GM13976 (cell line): Measurements from ENCODE around the gene CDHR1.
"Not testable (repeated sequence)": the region's sequence is repeated elsewhere in the genome, so short reads cannot be mapped to it uniquely, and the experiment has no call there.

Experiments used
- DNase-seq: peaks from one replicate; pipeline ENCODE4 v3.0.0; 2012; ENCODE audit warnings: low spot score
- in situ Hi-C: fragments of 300-500 bp; cut with MboI; formaldehyde crosslinking; loops from one replicate; pipeline ENCODE4 v1.12.0; 2022; ENCODE audit warnings: low sequenced_read_pairs, mixed read lengths, inconsistent platforms; ENCODE audit not compliant: unreplicated experiment
- TF ChIP-seq, protein P1 (sequence below): IDR thresholded peaks from 2 replicates; pipeline ENCODE4 v1.5.1; 2012; ENCODE audit warnings: borderline replicate concordance, mild to moderate bottlenecking; ENCODE audit not compliant: insufficient read depth; ENCODE audit errors: extremely low read depth, missing control alignments, control extremely low read depth

CDHR1 gene

DNA sequence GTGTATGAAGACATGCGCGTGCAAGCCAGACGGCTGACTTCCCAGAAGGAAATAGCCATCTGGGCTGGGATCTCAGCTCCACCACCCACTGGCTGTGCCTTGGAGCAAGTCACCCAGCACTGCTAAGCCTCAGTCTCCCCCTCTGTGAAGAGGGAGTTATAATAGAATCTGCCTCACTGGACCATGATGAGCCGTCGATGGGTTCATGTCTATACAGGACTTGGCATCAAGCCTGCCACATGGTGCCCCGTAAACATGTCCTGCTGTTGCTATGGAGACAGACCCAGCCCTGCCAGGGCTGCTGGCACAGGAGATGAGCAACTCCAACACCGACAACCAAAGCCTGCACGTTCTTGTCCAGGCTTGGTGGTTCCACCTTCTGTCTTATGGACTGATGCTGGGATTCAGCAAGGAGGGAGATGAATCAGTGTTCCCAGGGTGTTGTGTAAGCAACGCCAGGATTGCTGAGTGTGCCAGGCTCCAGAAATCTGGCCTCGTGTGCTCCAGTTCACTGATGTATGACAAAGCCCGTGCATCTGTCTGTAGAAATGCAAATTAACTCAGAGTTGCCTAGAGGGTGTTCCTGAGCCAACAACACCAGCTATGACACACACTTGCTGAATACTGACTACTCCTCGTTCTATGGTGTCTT lies 15.2 kb upstream of the CDHR1 start:
- DNase-seq: peak; percentile 66
- in situ Hi-C loops: no loop called here
- TF ChIP-seq, protein P1, sequence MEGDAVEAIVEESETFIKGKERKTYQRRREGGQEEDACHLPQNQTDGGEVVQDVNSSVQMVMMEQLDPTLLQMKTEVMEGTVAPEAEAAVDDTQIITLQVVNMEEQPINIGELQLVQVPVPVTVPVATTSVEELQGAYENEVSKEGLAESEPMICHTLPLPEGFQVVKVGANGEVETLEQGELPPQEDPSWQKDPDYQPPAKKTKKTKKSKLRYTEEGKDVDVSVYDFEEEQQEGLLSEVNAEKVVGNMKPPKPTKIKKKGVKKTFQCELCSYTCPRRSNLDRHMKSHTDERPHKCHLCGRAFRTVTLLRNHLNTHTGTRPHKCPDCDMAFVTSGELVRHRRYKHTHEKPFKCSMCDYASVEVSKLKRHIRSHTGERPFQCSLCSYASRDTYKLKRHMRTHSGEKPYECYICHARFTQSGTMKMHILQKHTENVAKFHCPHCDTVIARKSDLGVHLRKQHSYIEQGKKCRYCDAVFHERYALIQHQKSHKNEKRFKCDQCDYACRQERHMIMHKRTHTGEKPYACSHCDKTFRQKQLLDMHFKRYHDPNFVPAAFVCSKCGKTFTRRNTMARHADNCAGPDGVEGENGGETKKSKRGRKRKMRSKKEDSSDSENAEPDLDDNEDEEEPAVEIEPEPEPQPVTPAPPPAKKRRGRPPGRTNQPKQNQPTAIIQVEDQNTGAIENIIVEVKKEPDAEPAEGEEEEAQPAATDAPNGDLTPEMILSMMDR: no peak

DNA sequence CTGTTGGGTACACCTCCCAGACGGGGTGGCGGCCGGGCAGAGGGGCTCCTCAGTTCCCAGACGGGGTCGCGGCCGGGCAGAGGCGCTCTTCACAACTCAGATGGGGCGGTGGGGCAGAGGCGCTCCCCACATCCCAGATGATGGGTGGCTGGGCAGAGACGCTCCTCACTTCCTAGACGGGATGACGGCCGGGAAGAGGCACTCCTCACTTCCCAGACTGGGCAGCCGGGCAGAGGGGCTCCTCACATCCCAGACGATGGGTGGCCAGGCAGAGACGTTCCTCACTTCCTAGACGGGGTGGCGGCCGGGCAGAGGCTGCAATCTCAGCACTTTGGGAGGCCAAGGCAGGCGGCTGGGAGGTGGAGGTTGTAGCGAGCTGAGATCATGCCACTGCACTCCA lies 14.0 kb upstream of the CDHR1 start:
- DNase-seq, in situ Hi-C loops: not testable (repeated sequence)

DNA sequence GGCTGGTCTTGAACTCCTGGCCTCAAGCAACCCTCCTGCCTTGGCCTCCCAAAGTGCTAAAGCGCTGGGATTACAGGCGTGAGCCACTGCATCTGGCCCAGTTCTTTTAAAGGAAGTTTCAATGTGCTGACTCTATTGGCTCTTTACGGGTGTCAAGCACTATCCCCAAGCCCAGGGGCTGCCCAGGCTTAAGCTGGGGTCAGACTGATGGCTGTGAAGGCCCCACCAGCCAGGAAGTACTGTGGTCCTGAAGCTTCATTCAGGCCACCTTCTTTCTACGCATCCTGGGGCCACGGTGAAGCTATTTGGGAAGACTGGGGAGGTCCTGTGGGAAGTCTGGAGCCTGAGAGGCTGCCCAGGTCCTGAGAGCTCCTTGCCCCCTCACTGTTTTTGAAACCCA lies 12.7 kb upstream of the CDHR1 start:
- DNase-seq: no peak
- in situ Hi-C loops: no loop called here
- TF ChIP-seq, protein P1: no peak

DNA sequence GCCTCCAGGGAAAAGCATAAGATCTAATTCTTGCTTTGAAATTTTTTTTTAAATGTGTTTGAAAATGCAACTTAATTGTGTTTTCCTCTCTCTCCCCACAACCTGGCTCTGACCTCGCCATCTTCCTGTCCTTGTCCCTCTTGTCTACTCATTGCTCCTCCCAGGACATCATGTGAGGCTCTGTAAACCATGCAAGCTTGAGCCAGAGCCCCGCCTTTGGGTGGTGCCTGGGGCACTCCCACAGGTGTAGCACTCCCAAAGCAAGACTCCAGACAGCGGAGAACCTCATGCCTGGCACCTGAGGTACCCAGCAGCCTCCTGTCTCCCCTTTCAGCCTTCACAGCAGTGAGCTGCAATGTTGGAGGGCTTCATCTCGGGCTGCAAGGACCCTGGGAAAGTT lies 9.8 kb upstream of the CDHR1 start:
- TF ChIP-seq, protein P1: no peak
- DNase-seq: no peak

DNA sequence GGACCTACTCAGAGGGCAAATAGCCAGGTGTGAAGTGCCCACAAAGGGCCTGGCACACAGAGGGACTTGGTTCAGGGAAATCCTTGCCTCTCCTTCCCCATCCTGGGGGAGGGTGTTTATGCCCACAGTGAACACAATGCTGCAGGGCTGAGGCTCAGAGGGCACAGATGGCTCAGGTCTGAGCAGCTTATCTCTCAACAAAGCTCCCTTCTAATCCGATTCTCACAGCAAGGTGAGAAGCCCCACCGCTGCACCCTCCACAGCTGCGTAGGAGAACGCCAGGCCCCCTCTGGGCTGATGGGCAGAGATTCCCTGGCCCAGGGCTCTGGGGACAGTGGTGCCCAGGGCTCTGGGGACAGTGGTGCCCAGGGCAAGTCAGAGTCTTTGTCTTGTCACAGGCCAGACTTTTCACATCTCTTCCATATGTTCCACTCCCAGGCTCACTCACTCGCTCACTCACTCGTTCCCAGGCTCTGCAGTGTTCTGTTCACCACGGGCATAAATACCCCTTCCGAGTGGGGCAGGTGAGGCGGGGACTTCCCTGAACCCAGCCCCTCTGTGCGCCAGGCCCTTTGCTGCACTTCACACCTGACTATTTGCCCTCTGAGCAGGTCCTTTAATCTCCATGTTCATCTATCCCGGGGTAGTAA lies 8.7 kb upstream of the CDHR1 start:
- DNase-seq: no peak
- TF ChIP-seq, protein P1: no peak
- in situ Hi-C loops: no loop called here

More for the DNA sequence above, 9.8 kb upstream of the CDHR1 start:
- in situ Hi-C loops: no loop called here

DNA sequence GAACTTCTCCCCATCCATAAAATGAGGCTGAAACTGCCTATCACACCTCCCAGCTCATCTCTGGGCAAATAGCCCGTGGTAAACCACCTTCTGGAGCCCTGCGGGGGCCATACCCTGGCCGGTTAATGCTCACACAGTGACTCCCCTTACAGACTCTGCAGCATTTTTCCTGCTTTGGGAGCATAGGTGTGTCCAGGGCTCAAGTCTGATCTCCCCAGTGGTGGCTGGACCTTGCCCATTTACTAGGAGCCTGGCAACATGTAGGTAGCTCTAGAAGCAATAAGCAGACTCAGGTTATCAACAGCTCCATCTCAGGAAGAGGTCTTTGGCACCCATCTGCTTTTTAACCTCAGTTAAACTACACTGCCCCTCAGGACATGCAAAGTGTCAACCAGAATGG lies 5.5 kb upstream of the CDHR1 start:
- TF ChIP-seq, protein P1: no peak
- in situ Hi-C loops: no loop called here
- DNase-seq: no peak

DNA sequence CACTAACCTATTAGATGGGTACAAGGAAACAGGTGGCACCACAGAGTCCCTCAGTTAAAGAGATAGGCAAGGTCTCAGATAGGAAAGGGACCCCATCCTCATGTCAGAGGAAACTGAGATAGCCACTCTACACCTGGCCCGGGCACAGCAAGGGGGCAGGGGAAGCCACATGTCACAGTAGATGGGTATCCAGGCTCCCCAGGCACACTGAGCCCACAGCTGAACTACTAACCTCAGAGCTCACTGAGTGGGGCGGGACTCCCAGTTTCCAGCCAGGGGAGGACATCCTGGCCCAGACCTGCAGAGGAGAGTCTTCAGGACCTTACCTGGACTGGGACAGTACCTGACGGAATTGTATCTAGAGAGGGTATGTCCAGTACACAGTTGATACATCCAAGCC lies 3.7 kb upstream of the CDHR1 start:
- no peak for DNase-seq
- TF ChIP-seq, protein P1: no peak
- in situ Hi-C loops: no loop called here
